GM23338 (cell line): ENCODE measurements around the gene ABCD3. TPM values are rescaled to one million over a fixed set of nuclear protein-coding genes. Genes with fewer than 3 reads are reported as not detected.
"Not testable (repeated sequence)": the region's sequence is repeated elsewhere in the genome, so short reads cannot be mapped to it uniquely, and the experiment has no call there.

Experiments used
- ATAC-seq: fragments of 200-7000 bp; cut with Tn5 transposase; 3 replicates; pipeline ENCODE4 v1.9.1; 2020
- DNase-seq: peaks from one replicate; pipeline ENCODE4 v3.0.0-alpha.2; 2015; ENCODE audit warnings: low spot score
- H2AFZ ChIP-seq: fragments of 200-600 bp; sonication (generic); 2 replicates; pipeline ENCODE4 v1.8.0; 2016; ENCODE audit warnings: antibody characterized with exemption, mild to moderate bottlenecking, moderate library complexity
- H3F3A ChIP-seq: fragments of 200-600 bp; sonication (generic); replicated peaks from 2 replicates; pipeline ENCODE4 v1.8.0; 2017; ENCODE audit warnings: antibody characterized with exemption, mixed run types, low read depth
- H3K27ac ChIP-seq: fragments of 200-600 bp; sonication (generic); 2 replicates; pipeline ENCODE4 v1.6.1; 2016; ENCODE audit warnings: low read depth
- H3K27me3 ChIP-seq: fragments of 200-600 bp; sonication (generic); 2 replicates; pipeline ENCODE4 v1.8.0; 2016; ENCODE audit warnings: mild to moderate bottlenecking, mixed run types, moderate library complexity; ENCODE audit not compliant: insufficient read depth
- H3K36me3 ChIP-seq: fragments of 200-600 bp; sonication (generic); 2 replicates; pipeline ENCODE4 v1.8.0; 2016; ENCODE audit warnings: mild to moderate bottlenecking; ENCODE audit not compliant: insufficient read depth
- H3K4me1 ChIP-seq: fragments of 200-600 bp; sonication (generic); 2 replicates; pipeline ENCODE4 v1.8.0; 2016; ENCODE audit warnings: mild to moderate bottlenecking, moderate library complexity; ENCODE audit not compliant: insufficient read depth
- H3K4me2 ChIP-seq: fragments of 200-600 bp; sonication (generic); 2 replicates; pipeline ENCODE4 v1.7.1; 2017; ENCODE audit warnings: mixed run types
- H3K4me3 ChIP-seq: fragments of 200-600 bp; sonication (generic); 2 replicates; pipeline ENCODE4 v1.6.1; 2016; ENCODE audit warnings: mixed run types
- H3K79me2 ChIP-seq: fragments of 200-600 bp; sonication (generic); replicated peaks from 2 replicates; pipeline ENCODE4 v1.8.0; 2017; ENCODE audit warnings: mild to moderate bottlenecking; ENCODE audit not compliant: insufficient read depth
- H3K9me2 ChIP-seq: fragments of 200-600 bp; sonication (generic); 2 replicates; pipeline ENCODE4 v1.8.0; 2017; ENCODE audit not compliant: insufficient read depth
- H4K20me1 ChIP-seq: fragments of 200-600 bp; sonication (generic); replicated peaks from 2 replicates; pipeline ENCODE4 v1.8.0; 2017; ENCODE audit warnings: mild to moderate bottlenecking; ENCODE audit not compliant: insufficient read depth
- H3K27ac Mint-ChIP-seq: 2 replicates; pipeline ENCODE4 v1.8.0; 2020; ENCODE audit warnings: inconsistent platforms, mild to moderate bottlenecking, moderate library complexity, mixed read lengths
- H3K27me3 Mint-ChIP-seq: 3 replicates; pipeline ENCODE4 v1.8.0; 2022; ENCODE audit warnings: low read depth, mild to moderate bottlenecking, moderate library complexity, mixed read lengths, inconsistent platforms; ENCODE audit not compliant: insufficient read depth, poor library complexity
- H3K36me3 Mint-ChIP-seq: 3 replicates; pipeline ENCODE4 v1.8.0; 2021; ENCODE audit warnings: low read depth, mild to moderate bottlenecking, inconsistent platforms, moderate library complexity, mixed read lengths
- H3K4me1 Mint-ChIP-seq: 3 replicates; pipeline ENCODE4 v1.8.0; 2020; ENCODE audit warnings: mild to moderate bottlenecking, inconsistent platforms, mixed read lengths
- H3K4me3 Mint-ChIP-seq: 3 replicates; pipeline ENCODE4 v1.8.0; 2021; ENCODE audit warnings: moderate library complexity, mild to moderate bottlenecking, inconsistent platforms, mixed read lengths
- H3K9me3 Mint-ChIP-seq: 3 replicates; pipeline ENCODE4 v1.8.0; 2020; ENCODE audit warnings: moderate library complexity, mild to moderate bottlenecking, inconsistent platforms, mixed read lengths
- CREB1 ChIP-seq: fragments of 250-450 bp; sonication (Bioruptor Pico); IDR thresholded peaks from 2 replicates; pipeline ENCODE4 v1.5.0; 2020; ENCODE audit warnings: low read depth, mild to moderate bottlenecking, moderate library complexity
- CTCF ChIP-seq, 2 experiments: fragments of 200-600 bp in 1 of 2; sonication (generic) in 1 of 2; conservative IDR thresholded peaks; 2 replicates each; pipeline versions ENCODE4 v1.5.1 to v1.6.1; 2016 to 2017; ENCODE audit warnings: antibody characterized with exemption in 2 of 2, low read depth in 2 of 2, mild to moderate bottlenecking in 2 of 2, moderate library complexity in 1 of 2
- ETS1 ChIP-seq: IDR thresholded peaks from 2 replicates; pipeline ENCODE4 v1.6.1; 2016; ENCODE audit warnings: antibody characterized with exemption
- EZH2 ChIP-seq: fragments of 200-600 bp; sonication (generic); IDR thresholded peaks from one replicate; pipeline ENCODE4 v1.8.0; 2017; ENCODE audit warnings: antibody characterized with exemption, mild to moderate bottlenecking, low read depth; ENCODE audit not compliant: unreplicated experiment
- EZH2phosphoT487 ChIP-seq: fragments of 200-600 bp; sonication (generic); IDR thresholded peaks from one replicate; pipeline ENCODE4 v1.8.1; 2018; ENCODE audit warnings: antibody characterized with exemption; ENCODE audit not compliant: unreplicated experiment
- JUNB ChIP-seq: IDR thresholded peaks from one replicate; pipeline ENCODE4 v1.6.1; 2016; ENCODE audit warnings: antibody characterized with exemption; ENCODE audit not compliant: unreplicated experiment
- NANOG ChIP-seq: IDR thresholded peaks from 2 replicates; pipeline ENCODE4 v1.6.1; 2016; ENCODE audit warnings: antibody characterized with exemption, borderline replicate concordance
- REST ChIP-seq: IDR thresholded peaks from one replicate; pipeline ENCODE4 v1.6.1; 2018; ENCODE audit warnings: antibody characterized with exemption; ENCODE audit not compliant: unreplicated experiment
- STAT1 ChIP-seq: IDR thresholded peaks from one replicate; pipeline ENCODE4 v1.6.1; 2016; ENCODE audit warnings: antibody characterized with exemption; ENCODE audit not compliant: unreplicated experiment
- ZNF114 ChIP-seq: fragments of 250-450 bp; sonication (Bioruptor Pico); IDR thresholded peaks from 2 replicates; pipeline ENCODE4 v1.5.0; 2020; ENCODE audit warnings: mild to moderate bottlenecking, moderate library complexity
- ZNF331 ChIP-seq: fragments of 250-450 bp; sonication (Bioruptor Pico); IDR thresholded peaks from 2 replicates; pipeline ENCODE4 v1.5.0; 2020; ENCODE audit warnings: low read depth, mild to moderate bottlenecking, moderate library complexity
- polyA plus RNA-seq: library from polyadenylated mRNA; unstranded; fragments of >200 nt; fragmentation: Nextera tagmentation; extraction: Ambion mirVana; gene quantifications from 2 replicates; pipeline ENCODE4 v1.2.1, GENCODE V29; 2016
- total RNA-seq: library from RNA; depleted of rRNA; stranded (reverse); fragments of >200 nt; shearing (Covaris generic); gene quantifications from 2 replicates; pipeline ENCODE4 v1.2.3, GENCODE V29; 2014

The ABCD3 gene
- total and polyA plus RNA-seq, 2 experiments from 2014 or later, result 12.3 to 24.0 TPM

GRCh38 chr1:94428441-94428840 lies 10.3 kb downstream of the ABCD3 start (continued):
- TF ChIP-seq CTCF (conservative IDR thresholded peaks at IDR 0.05; ENCODE audit: low read depth in 2 of 2), result no peak
- no peak for TF ChIP-seq EZH2phosphoT487
- TF ChIP-seq STAT1, result no peak
- TF ChIP-seq ZNF114 (CRISPR knock-in tag), result no peak
- TF ChIP-seq EZH2, result no peak
- no peak for TF ChIP-seq NANOG
- TF ChIP-seq CREB1 (CRISPR knock-in tag), result no peak
- no peak for TF ChIP-seq ZNF331 (CRISPR knock-in tag)
- no peak for TF ChIP-seq ETS1
- no peak for TF ChIP-seq JUNB
- no peak for TF ChIP-seq REST

GRCh38 chr1:94428927-94429528 lies 10.8 kb downstream of the ABCD3 start:
- not testable (repeated sequence) for H3K4me3 ChIP-seq, H3K27ac ChIP-seq, H3F3A ChIP-seq, H3K4me2 ChIP-seq, ATAC-seq, H3K4me1 ChIP-seq, H3K36me3 ChIP-seq, H3K9me2 ChIP-seq, H3K27ac Mint-ChIP-seq, H4K20me1 ChIP-seq, H3K4me3 Mint-ChIP-seq, H3K27me3 ChIP-seq, H3K27me3 Mint-ChIP-seq, H2AFZ ChIP-seq, H3K4me1 Mint-ChIP-seq, DNase-seq
- Mint-ChIP-seq H3K36me3 (peaks cover 27% of the 10 kb centered on the region), H3K9me3 (peaks cover 21% of the 10 kb centered on the region)
- H3K79me2 ChIP-seq, result peaks cover 80% of the 10 kb centered on the region

GRCh38 chr1:94430066-94430465 lies 11.9 kb downstream of the ABCD3 start:
- not testable (repeated sequence) for H3K27me3 Mint-ChIP-seq, H3K4me3 Mint-ChIP-seq, H3K9me2 ChIP-seq, H4K20me1 ChIP-seq, H3K36me3 ChIP-seq, H2AFZ ChIP-seq, H3K27ac Mint-ChIP-seq, H3F3A ChIP-seq, H3K27ac ChIP-seq, DNase-seq, H3K4me2 ChIP-seq, H3K4me1 ChIP-seq, H3K27me3 ChIP-seq, H3K4me3 ChIP-seq, H3K4me1 Mint-ChIP-seq, ATAC-seq
- H3K9me3 Mint-ChIP-seq, result peaks cover 21% of the 10 kb centered on the region
- peaks cover 27% of the 10 kb centered on the region for H3K36me3 Mint-ChIP-seq
- peaks cover 82% of the 10 kb centered on the region for H3K79me2 ChIP-seq
